IMR-90 (cell line): Measurements from ENCODE around the gene NKPD1. TPM values are rescaled to one million over a fixed set of nuclear protein-coding genes. Genes with fewer than 3 reads are reported as not detected.

Experiments
- ATAC-seq: fragments of 200-7000 bp; cut with Tn5 transposase; 2 replicates; pipeline ENCODE4 v1.9.1; 2020; ENCODE audit warnings: low read depth, mild to moderate bottlenecking, moderate library complexity
- BruUV-seq: library from RNA; stranded (reverse); fragments of 400-500 nt; replicated peaks from 2 replicates; lab custom pipeline; 2021; lab: Mats Ljungman, UMichigan
- CTCF ChIA-PET: fragments of 300-600 bp; formaldehyde crosslinking; extraction: SDS; loops from one replicate; lab custom pipeline; 2021; ENCODE audit warnings: antibody characterized with exemption; lab: Yijun Ruan, JAX
- POLR2A ChIA-PET: fragments of 300-600 bp; sonication (Branson Sonifier 250); formaldehyde crosslinking; loops from one replicate; lab custom pipeline; 2022; ENCODE audit warnings: antibody characterized with exemption; ENCODE audit not compliant: unreplicated experiment; lab: Charles Lee
- DNase-seq: peaks from one replicate; pipeline ENCODE4 v3.0.0; 2013
- H2AFZ ChIP-seq: replicated peaks from 2 replicates; pipeline ENCODE3; 2013; ENCODE audit warnings: low read length, mild to moderate bottlenecking; ENCODE audit not compliant: poor library complexity
- H2AK5ac ChIP-seq: 2 replicates; pipeline ENCODE4 v1.6.1; 2013; ENCODE audit warnings: low read depth, low read length, inconsistent platforms
- H2AK9ac ChIP-seq: replicated peaks from 2 replicates; pipeline ENCODE3; 2013; ENCODE audit warnings: mild to moderate bottlenecking, low read depth, low read length, moderate library complexity; ENCODE audit not compliant: poor library complexity
- H2BK120ac ChIP-seq: 2 replicates; pipeline ENCODE4 v1.6.1; 2013; ENCODE audit warnings: low read depth, low read length, inconsistent platforms
- H2BK15ac ChIP-seq: 3 replicates; pipeline ENCODE4 v1.6.1; 2013; ENCODE audit warnings: low read depth, low read length, inconsistent platforms
- H2BK20ac ChIP-seq: 2 replicates; pipeline ENCODE4 v1.6.1; 2013; ENCODE audit warnings: low read depth, mild to moderate bottlenecking, inconsistent platforms, low read length, moderate library complexity
- H2BK5ac ChIP-seq: 2 replicates; pipeline ENCODE4 v1.6.1; 2013; ENCODE audit warnings: mild to moderate bottlenecking, low read depth, low read length, inconsistent platforms; ENCODE audit not compliant: poor library complexity, severe bottlenecking
- H3K14ac ChIP-seq: replicated peaks from 2 replicates; pipeline ENCODE4 v1.6.1; 2013; ENCODE audit warnings: low read depth, low read length, inconsistent platforms
- H3K18ac ChIP-seq: 2 replicates; pipeline ENCODE4 v1.6.1; 2013; ENCODE audit warnings: low read depth, low read length, control low read depth
- H3K23ac ChIP-seq: 2 replicates; pipeline ENCODE4 v1.6.1; 2013; ENCODE audit warnings: low read depth, low read length, inconsistent platforms
- H3K27ac ChIP-seq: 2 replicates; pipeline ENCODE4 v1.5.1; 2013; ENCODE audit warnings: mild to moderate bottlenecking, control low read depth, low read length; ENCODE audit not compliant: insufficient read depth
- H3K27me3 ChIP-seq: 2 replicates; pipeline ENCODE4 v1.6.1; 2013; ENCODE audit warnings: low read length; ENCODE audit not compliant: control insufficient read depth, insufficient read depth
- H3K36me3 ChIP-seq: 2 replicates; pipeline ENCODE4 v1.6.1; 2013; ENCODE audit warnings: low read length, mixed read lengths; ENCODE audit not compliant: control insufficient read depth, insufficient read depth
- H3K4ac ChIP-seq: 2 replicates; pipeline ENCODE4 v1.6.1; 2013; ENCODE audit warnings: low read depth, low read length, inconsistent platforms
- H3K4me1 ChIP-seq: 2 replicates; pipeline ENCODE4 v1.6.1; 2013; ENCODE audit warnings: low read length, mixed read lengths; ENCODE audit not compliant: control insufficient read depth, insufficient read depth
- H3K4me2 ChIP-seq: 2 replicates; pipeline ENCODE4 v1.6.1; 2013; ENCODE audit warnings: low read depth, mild to moderate bottlenecking, control low read depth, low read length, moderate library complexity
- H3K4me3 ChIP-seq: 2 replicates; pipeline ENCODE4 v1.5.1; 2013; ENCODE audit warnings: low read depth, mild to moderate bottlenecking, control low read depth, low read length, moderate library complexity; ENCODE audit not compliant: insufficient read depth
- H3K56ac ChIP-seq: 2 replicates; pipeline ENCODE4 v1.6.1; 2013; ENCODE audit warnings: low read length, inconsistent platforms; ENCODE audit not compliant: insufficient read depth; ENCODE audit errors: extremely low read depth
- H3K79me1 ChIP-seq, 2 experiments: 2 replicates each; pipeline ENCODE4 v1.6.1; 2013; ENCODE audit warnings: low read length in 2 of 2, inconsistent platforms in 1 of 2, low read depth in 1 of 2
- H3K9ac ChIP-seq: 2 replicates; pipeline ENCODE4 v1.6.1; 2013; ENCODE audit warnings: low read depth, low read length, control low read depth
- H3K9me1 ChIP-seq: 2 replicates; pipeline ENCODE4 v1.6.1; 2013; ENCODE audit warnings: low read length, inconsistent platforms; ENCODE audit not compliant: insufficient read depth
- H3K9me3 ChIP-seq: 2 replicates; pipeline ENCODE4 v1.6.1; 2013; ENCODE audit warnings: low read length; ENCODE audit not compliant: control insufficient read depth, insufficient read depth
- H4K20me1 ChIP-seq: 2 replicates; pipeline ENCODE4 v1.6.1; 2013; ENCODE audit warnings: low read length, inconsistent platforms; ENCODE audit not compliant: insufficient read depth
- H4K5ac ChIP-seq: 2 replicates; pipeline ENCODE4 v1.6.1; 2013; ENCODE audit warnings: mild to moderate bottlenecking, low read depth, low read length, control low read depth
- H4K8ac ChIP-seq, 2 experiments: 2 replicates each; pipeline ENCODE4 v1.6.1; 2013; ENCODE audit warnings: low read depth in 2 of 2, low read length in 2 of 2, control low read depth in 1 of 2, inconsistent platforms in 1 of 2
- H4K91ac ChIP-seq: 2 replicates; pipeline ENCODE4 v1.6.1; 2013; ENCODE audit warnings: low read depth, low read length, inconsistent platforms; ENCODE audit not compliant: insufficient read depth
- BHLHE40 ChIP-seq: fragments of 150-350 bp; IDR thresholded peaks from 2 replicates; pipeline ENCODE4 v1.6.1; 2016; ENCODE audit warnings: mild to moderate bottlenecking, low read depth, low read length
- CEBPB ChIP-seq: IDR thresholded peaks from 2 replicates; pipeline ENCODE4 v1.6.1; 2012; ENCODE audit warnings: low read depth, low read length, improper control_type of control experiment
- CHD1 ChIP-seq: IDR thresholded peaks from 2 replicates; pipeline ENCODE4 v1.6.1; 2012; ENCODE audit warnings: low read depth, low read length, improper control_type of control experiment
- ELK1 ChIP-seq: fragments of 150-350 bp; IDR thresholded peaks from 2 replicates; pipeline ENCODE4 v1.6.1; 2016; ENCODE audit warnings: low read depth, mild to moderate bottlenecking, low read length, moderate library complexity, borderline replicate concordance
- FOS ChIP-seq: fragments of 150-350 bp; IDR thresholded peaks from 2 replicates; pipeline ENCODE4 v1.6.1; 2016; ENCODE audit warnings: low read depth, low read length
- MAFK ChIP-seq: IDR thresholded peaks from 2 replicates; pipeline ENCODE4 v1.6.1; 2012; ENCODE audit warnings: low read depth, low read length, improper control_type of control experiment
- MAZ ChIP-seq: IDR thresholded peaks from 2 replicates; pipeline ENCODE4 v1.6.1; 2012; ENCODE audit warnings: low read depth, mild to moderate bottlenecking, low read length, improper control_type of control experiment, moderate library complexity, borderline replicate concordance
- MXI1 ChIP-seq: IDR thresholded peaks from 2 replicates; pipeline ENCODE4 v1.6.1; 2012; ENCODE audit warnings: low read depth, mild to moderate bottlenecking, low read length, moderate library complexity, borderline replicate concordance
- NFE2L2 ChIP-seq: fragments of 150-350 bp; IDR thresholded peaks from 2 replicates; pipeline ENCODE4 v1.6.1; 2016; ENCODE audit warnings: low read depth, mild to moderate bottlenecking, low read length
- POLR2A ChIP-seq: IDR thresholded peaks from 2 replicates; pipeline ENCODE4 v1.6.1; 2012; ENCODE audit warnings: mild to moderate bottlenecking, low read depth, low read length
- RAD21 ChIP-seq: IDR thresholded peaks from 2 replicates; pipeline ENCODE4 v1.6.1; 2012; ENCODE audit warnings: low read length, improper control_type of control experiment
- RCOR1 ChIP-seq: IDR thresholded peaks from 2 replicates; pipeline ENCODE4 v1.6.1; 2012; ENCODE audit warnings: mild to moderate bottlenecking, low read length, improper control_type of control experiment; ENCODE audit not compliant: insufficient replicate concordance
- RFX5 ChIP-seq: IDR thresholded peaks from 2 replicates; pipeline ENCODE4 v1.8.0; 2012; ENCODE audit warnings: low read depth, mild to moderate bottlenecking, low read length, moderate library complexity
- SMC3 ChIP-seq: fragments of 150-350 bp; IDR thresholded peaks from 2 replicates; pipeline ENCODE4 v1.6.1; 2016; ENCODE audit warnings: low read depth, mild to moderate bottlenecking, antibody characterized with exemption, low read length, moderate library complexity
- WGBS, 2 experiments: methylation state at CpG; one replicate each; pipeline versions ENCODE4 v1.1.5 to v1.1.7; 2013; ENCODE audit warnings: missing lambda C conversion rate in 2 of 2; ENCODE audit not compliant: insufficient read length in 1 of 2; ENCODE audit errors: extremely low coverage in 2 of 2; 5-methylcytosine and 5-hydroxymethylcytosine counted together
- dilution Hi-C: fragments of 300-500 bp; cut with HindIII; formaldehyde crosslinking; loops from one replicate; pipeline ENCODE4 v1.14.3; 2018; ENCODE audit warnings: low sequenced_read_pairs; ENCODE audit not compliant: unreplicated experiment
- in situ Hi-C: fragments of 300-500 bp; cut with MboI; formaldehyde crosslinking; loops from 3 replicates; pipeline ENCODE4 v1.14.3; 2019; ENCODE audit warnings: low sequenced_read_pairs, inconsistent platforms, mixed read lengths
- intact Hi-C: fragments of 100-400 bp; cut with micrococcal nuclease; formaldehyde crosslinking; loops from 2 replicates; pipeline ENCODE4 v1.10.0; 2022
- polyA plus RNA-seq, 3 experiments: library from polyadenylated mRNA; depleted of rRNA; stranded (reverse); fragments of >200 nt; gene quantifications; 2 replicates each; pipeline ENCODE4 v1.2.3, GENCODE V29; 2012; ENCODE audit warnings: low replicate concordance in 1 of 3
- total RNA-seq: library from RNA; depleted of rRNA; stranded (reverse); fragments of >200 nt; gene quantifications from 2 replicates; pipeline ENCODE4 v1.2.3, GENCODE V29; 2012
- TF ChIP-seq, protein P1 (sequence below): conservative IDR thresholded peaks from 2 replicates; pipeline ENCODE4 v1.5.1; 2012; ENCODE audit warnings: mild to moderate bottlenecking, low read depth, low read length, improper control_type of control experiment
- TF ChIP-seq, protein P2 (sequence below): fragments of 150-350 bp; IDR thresholded peaks from 2 replicates; pipeline ENCODE4 v1.6.1; 2017; ENCODE audit warnings: mild to moderate bottlenecking, antibody characterized with exemption, low read length, low read depth

Gene NKPD1
- total and polyA plus RNA-seq, 2 of the 4 experiments (the other 2 are of a cell fraction) = under 0.01 to 0.09 TPM

- Histone ChIP-seq H3K23ac (no peak overlapping the region), H4K8ac (no peak overlapping the region), H4K20me1 (peaks cover 80% of the 10 kb centered on the region), H2BK15ac (no peak overlapping the region), H3K9me3 (no peaks in the 10 kb centered on the region), H3K9ac (no peak overlapping the region), H4K91ac (no peak overlapping the region), H3K56ac (no peak overlapping the region), H2AFZ (no peak overlapping the region), H3K27ac (no peak overlapping the region), H3K4me2 (no peak overlapping the region), H3K4ac (no peak overlapping the region), H3K4me3 (no peak overlapping the region), H2BK120ac (no peak overlapping the region), H2BK5ac (no peak overlapping the region), H2AK9ac (no peak overlapping the region), H3K9me1 (peaks cover 13% of the 10 kb centered on the region), H3K27me3 (no peaks in the 10 kb centered on the region), H2AK5ac (no peak overlapping the region), H3K79me1 (peaks cover 40 to 85% of the 10 kb centered on the region in 2 experiments), H4K5ac (no peak overlapping the region), H3K4me1 (no peaks in the 10 kb centered on the region; the same call in 1 of the 2 replicates), H3K18ac (no peak overlapping the region), H2BK20ac (no peak overlapping the region), H3K14ac (no peak overlapping the region), H3K36me3 (0 out of 2 replicates have a peak, but pooled peaks cover 4% of the 10 kb centered on the region)
- TF ChIP-seq, protein P1, sequence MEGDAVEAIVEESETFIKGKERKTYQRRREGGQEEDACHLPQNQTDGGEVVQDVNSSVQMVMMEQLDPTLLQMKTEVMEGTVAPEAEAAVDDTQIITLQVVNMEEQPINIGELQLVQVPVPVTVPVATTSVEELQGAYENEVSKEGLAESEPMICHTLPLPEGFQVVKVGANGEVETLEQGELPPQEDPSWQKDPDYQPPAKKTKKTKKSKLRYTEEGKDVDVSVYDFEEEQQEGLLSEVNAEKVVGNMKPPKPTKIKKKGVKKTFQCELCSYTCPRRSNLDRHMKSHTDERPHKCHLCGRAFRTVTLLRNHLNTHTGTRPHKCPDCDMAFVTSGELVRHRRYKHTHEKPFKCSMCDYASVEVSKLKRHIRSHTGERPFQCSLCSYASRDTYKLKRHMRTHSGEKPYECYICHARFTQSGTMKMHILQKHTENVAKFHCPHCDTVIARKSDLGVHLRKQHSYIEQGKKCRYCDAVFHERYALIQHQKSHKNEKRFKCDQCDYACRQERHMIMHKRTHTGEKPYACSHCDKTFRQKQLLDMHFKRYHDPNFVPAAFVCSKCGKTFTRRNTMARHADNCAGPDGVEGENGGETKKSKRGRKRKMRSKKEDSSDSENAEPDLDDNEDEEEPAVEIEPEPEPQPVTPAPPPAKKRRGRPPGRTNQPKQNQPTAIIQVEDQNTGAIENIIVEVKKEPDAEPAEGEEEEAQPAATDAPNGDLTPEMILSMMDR = no peak
- TF ChIP-seq ELK1 = no peak
- no peak for TF ChIP-seq SMC3
- no peak for TF ChIP-seq MXI1
- TF ChIP-seq RCOR1 = no peak
- TF ChIP-seq, protein P2, sequence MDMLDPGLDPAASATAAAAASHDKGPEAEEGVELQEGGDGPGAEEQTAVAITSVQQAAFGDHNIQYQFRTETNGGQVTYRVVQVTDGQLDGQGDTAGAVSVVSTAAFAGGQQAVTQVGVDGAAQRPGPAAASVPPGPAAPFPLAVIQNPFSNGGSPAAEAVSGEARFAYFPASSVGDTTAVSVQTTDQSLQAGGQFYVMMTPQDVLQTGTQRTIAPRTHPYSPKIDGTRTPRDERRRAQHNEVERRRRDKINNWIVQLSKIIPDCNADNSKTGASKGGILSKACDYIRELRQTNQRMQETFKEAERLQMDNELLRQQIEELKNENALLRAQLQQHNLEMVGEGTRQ = no peak
- TF ChIP-seq CEBPB = no peak
- no peak for TF ChIP-seq POLR2A
- TF ChIP-seq NFE2L2 = no peak
- TF ChIP-seq RAD21 = no peak
- TF ChIP-seq CHD1 = no peak
- no peak for TF ChIP-seq MAFK
- no peak for TF ChIP-seq BHLHE40
- TF ChIP-seq FOS = no peak
- TF ChIP-seq MAZ = no peak
- TF ChIP-seq RFX5 = no peak
- POLR2A ChIA-PET = no interaction called here
- dilution Hi-C loops = no loop called here
- no TSS peak for BruUV-seq
- no peak for ATAC-seq
- intact Hi-C loops = loop anchor here (5.0 kb wide), 1 partner anchor 37 kb away; the partner anchor contains the start of gene PPP1R37
- 93% methylated on average over 4 of the region's 5 CpGs; no CpG with 5 or more reads in 1 of the 2 experiments for WGBS, 2 experiments
- CTCF ChIA-PET = no interaction called here
- in situ Hi-C loops = no loop called here
- DNase-seq = no peak
These were observed 32.0 kb downstream of the NKPD1 start for GRCh38 chr19:45128806-45129205.
